Retinal pigment epithelial cell (primary cell): ENCODE results near the gene GLB1L2.

Experiments
- DNase-seq: peaks from one replicate; pipeline ENCODE4 v3.0.0-alpha.2; 2010; ENCODE audit warnings: low read depth
- H3K4me3 ChIP-seq: 2 replicates; pipeline ENCODE4 v1.5.1; 2011; ENCODE audit warnings: mild to moderate bottlenecking, low read length, control low read depth, moderate library complexity
- CTCF ChIP-seq: conservative IDR thresholded peaks from 2 replicates; pipeline ENCODE4 v1.5.1; 2011; ENCODE audit warnings: low read depth, low read length, control low read depth, inconsistent platforms

The GLB1L2 gene

GRCh38 chr11:134410766-134411165 is 79.0 kb downstream of the GLB1L2 start:
- DNase-seq = no peak
- peak overlapping the region; percentile 53 for H3K4me3 ChIP-seq
- no peak for TF ChIP-seq CTCF

- TF ChIP-seq CTCF = no peak
- peak within 1 kb of the TSS; percentile 53 for H3K4me3 ChIP-seq
- no peak for DNase-seq
These were observed 80.6 kb downstream of the GLB1L2 start, which contains the start of gene B3GAT1 for GRCh38 chr11:134412203-134413042. Gene B3GAT1, minus strand, starts transcription at chr11:134412242. Its CDS starts 24,583 bp downstream, at chr11:134387659.

DNA sequence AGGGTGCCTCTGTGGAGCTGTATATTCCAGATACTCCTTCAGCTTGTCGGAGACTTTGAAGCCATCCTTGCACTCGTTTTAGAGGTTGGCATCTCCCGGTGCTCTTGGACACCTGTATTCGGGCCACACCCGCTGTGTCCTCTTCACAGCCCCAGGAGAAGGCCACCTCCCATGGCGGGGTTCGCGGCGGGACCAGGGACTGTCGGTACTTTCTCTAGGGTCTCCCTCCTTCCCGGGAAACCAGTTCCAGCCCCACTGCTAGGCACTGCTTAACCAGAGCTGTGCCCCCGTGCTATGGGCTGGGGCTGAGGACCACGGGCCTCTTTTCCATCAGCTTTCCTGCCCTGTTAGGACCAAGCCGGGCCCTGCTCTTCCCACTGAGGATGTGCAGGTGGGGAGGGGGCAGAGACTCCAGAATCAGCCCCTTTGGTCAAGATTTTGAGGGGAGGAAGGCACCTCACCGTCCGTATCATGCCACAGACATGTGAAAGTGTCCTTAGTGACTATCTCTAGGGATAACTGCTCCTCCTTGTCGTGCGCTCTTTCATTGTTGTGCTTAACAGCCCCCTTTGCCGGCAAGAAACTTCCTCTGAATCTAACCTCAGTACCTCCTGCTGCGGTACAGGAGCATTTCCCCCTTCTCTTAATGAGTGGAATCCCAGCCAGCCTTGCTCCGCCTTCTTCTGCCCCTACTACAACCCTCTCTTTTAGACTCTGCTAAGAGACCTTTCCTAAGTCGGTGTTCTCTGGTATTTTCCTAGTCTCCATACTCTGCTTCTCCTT is 81.4 kb downstream of the GLB1L2 start:
- H3K4me3 ChIP-seq = peak overlapping the region; percentile 50
- no peak for TF ChIP-seq CTCF

GRCh38 chr11:134413826-134414731 is 82.3 kb downstream of the GLB1L2 start:
- no peak overlapping the region for H3K4me3 ChIP-seq
- no peak for DNase-seq
- TF ChIP-seq CTCF = no peak

More for the DNA sequence above, 81.4 kb downstream of the GLB1L2 start:
- no peak for DNase-seq

DNA sequence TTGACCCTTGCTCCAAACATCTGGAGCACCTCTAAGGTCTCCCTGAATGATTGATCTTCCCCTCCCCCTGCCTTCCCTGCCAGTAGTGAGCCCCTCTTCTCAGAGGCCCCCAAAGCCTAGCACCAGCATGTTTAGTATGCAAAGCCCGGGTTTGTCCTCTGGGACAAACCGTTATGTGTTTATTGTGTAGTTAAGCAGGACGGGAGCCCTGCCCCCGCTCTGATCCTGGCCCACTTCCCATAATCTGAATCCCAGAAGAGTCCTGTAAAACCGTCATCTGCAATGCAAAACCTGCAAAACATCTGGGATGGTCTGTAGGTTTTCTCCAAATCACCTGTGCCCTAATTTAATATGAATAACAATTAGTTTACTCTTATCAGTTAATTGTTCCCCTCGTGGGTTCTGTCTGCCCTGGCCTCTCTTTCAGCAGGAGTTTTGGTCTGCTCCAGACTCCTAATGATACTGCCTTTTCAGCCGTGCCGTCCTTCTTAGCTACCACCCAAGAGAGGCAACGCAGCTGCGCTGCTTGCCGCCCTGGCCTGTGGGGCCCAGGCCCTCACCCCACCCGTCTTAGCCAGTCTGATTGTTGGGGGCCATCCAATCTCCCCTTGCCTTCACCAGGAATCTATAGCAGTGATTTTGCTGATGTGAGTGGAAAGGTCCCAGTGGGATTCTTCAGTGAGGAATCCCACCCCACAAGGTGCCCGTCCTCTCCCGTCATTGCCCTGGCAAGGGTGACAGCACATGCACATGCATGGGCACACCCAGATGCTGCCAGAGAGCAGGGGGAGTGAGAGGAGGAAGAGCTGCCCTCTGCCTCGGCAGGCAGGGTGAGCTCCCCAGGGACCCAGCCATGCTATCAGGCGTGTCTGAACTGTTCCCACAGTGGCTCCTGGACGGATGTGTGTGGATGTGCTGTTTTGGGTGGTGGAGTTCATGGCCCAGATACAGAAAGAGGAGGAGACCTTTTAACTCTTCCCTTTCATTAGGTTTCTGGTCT is 83.3 kb downstream of the GLB1L2 start:
- H3K4me3 ChIP-seq = no peak overlapping the region
- no peak for DNase-seq
- no peak for TF ChIP-seq CTCF

GRCh38 chr11:134416726-134417125 is 84.9 kb downstream of the GLB1L2 start:
- no peak for TF ChIP-seq CTCF
- H3K4me3 ChIP-seq = no peak overlapping the region
- no peak for DNase-seq
